ENCODE measurements around the gene PTCRA. TPM values are rescaled to one million over a fixed set of nuclear protein-coding genes. Genes with fewer than 3 reads are reported as not detected.

The PTCRA gene
- total and polyA plus RNA-seq, 2 donors (not counting 3 experiments of a cell fraction or from before 2014, with no cell fraction given), result not detected

DNA sequence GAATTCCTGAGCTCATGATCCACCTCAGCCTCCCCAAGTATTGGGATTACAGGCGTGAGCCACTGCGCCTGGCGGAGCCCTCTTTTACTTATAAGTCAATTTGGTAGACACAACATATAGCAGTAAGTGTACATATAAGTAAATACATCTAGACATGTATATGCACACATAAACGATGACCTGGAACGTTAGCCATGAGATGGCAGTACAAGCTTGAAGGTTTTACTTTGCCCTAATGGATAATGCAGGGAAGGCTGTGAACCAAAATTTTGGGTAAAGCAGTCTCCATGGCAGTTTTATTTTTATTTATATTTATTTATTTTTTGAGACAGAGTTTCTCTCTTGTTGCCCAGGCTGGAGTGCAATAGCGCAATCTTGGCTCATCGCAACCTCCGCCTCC lies 42.3 kb downstream of the PTCRA start:
- Histone ChIP-seq H3K4me1 (ENCODE audit: control insufficient read depth, extremely low read depth, insufficient read depth, low read length) (peaks cover 10% of the 10 kb centered on the region), H3K27ac (ENCODE audit: insufficient read depth, low read depth, low read length) (no peak overlapping the region), H3K4me3 (replicated peaks in 1 of 3; ENCODE audit: insufficient read depth in 1 of 3, low read depth in 1 of 3, low read length in 3 of 3) (no peak overlapping the region), H3K27me3 (ENCODE audit: control insufficient read depth in 2 of 2, insufficient read depth in 2 of 2, low read length in 2 of 2) (no peaks in the 10 kb centered on the region), H4K20me1 (replicated peaks; ENCODE audit: control insufficient read depth, extremely low read depth, insufficient read depth, low read length) (no peaks in the 10 kb centered on the region), H3K79me2 (ENCODE audit: control insufficient read depth, insufficient read depth, low read length) (no peaks in the 10 kb centered on the region), H3K9ac (replicated peaks; ENCODE audit: extremely low read depth, insufficient read depth, low read length) (no peak overlapping the region), H3K36me3 (ENCODE audit: control insufficient read depth in 2 of 2, extremely low read depth in 1 of 2, insufficient read depth in 2 of 2, low read length in 2 of 2) (peaks cover 0 to 6% of the 10 kb centered on the region in 2 experiments), H3K9me3 (replicated peaks; ENCODE audit: control insufficient read depth, insufficient read depth, low read length) (no peaks in the 10 kb centered on the region), H2AFZ (ENCODE audit: low read depth, low read length) (no peak overlapping the region), H3K4me2 (ENCODE audit: insufficient read depth, low read length) (no peak overlapping the region), H3K9me1 (replicated peaks; ENCODE audit: control insufficient read depth, extremely low read depth, insufficient read depth, low read length) (no peaks in the 10 kb centered on the region)
- no peak for DNase-seq (ENCODE audit: low read depth, low spot score)
- CTCF ChIA-PET, result no interaction called here
- no TSS peak for BruUV-seq (replicated peaks)
- intact Hi-C loops (cut with micrococcal nuclease) (no loop called here), dilution Hi-C loops (cut with MboI; ENCODE audit: extremely low pct_ligation_motif_present, low sequenced_read_pairs) (no loop called here)
- POLR2A ChIA-PET, result no interaction called here
- FAIRE-seq, result no peak
- no peak for TF ChIP-seq GATA2 (IDR thresholded peaks at IDR 0.05; ENCODE audit: insufficient read depth, insufficient read length, low read depth, low read length)
- TF ChIP-seq POLR2AphosphoS5 (IDR thresholded peaks at IDR 0.05; ENCODE audit: insufficient read depth, low read depth, low read length), result no peak
- TF ChIP-seq FOS (IDR thresholded peaks at IDR 0.05; ENCODE audit: borderline replicate concordance, insufficient read depth, low read length), result no peak
- no peak for TF ChIP-seq EZH2 (IDR thresholded peaks at IDR 0.05; ENCODE audit: borderline replicate concordance, low read depth, low read length, severe bottlenecking)
- no peak for TF ChIP-seq MYC (IDR thresholded peaks at IDR 0.05; ENCODE audit: low read depth, low read length)
- no peak for TF ChIP-seq MAX (IDR thresholded peaks at IDR 0.05; ENCODE audit: insufficient read depth, insufficient read length)
- no peak for TF ChIP-seq POLR2A (IDR thresholded peaks at IDR 0.05; ENCODE audit: low read depth, low read length)
- TF ChIP-seq JUN (IDR thresholded peaks at IDR 0.05; ENCODE audit: borderline replicate concordance, insufficient read depth, insufficient read length, low read depth), result no peak
- TF ChIP-seq, protein P1, sequence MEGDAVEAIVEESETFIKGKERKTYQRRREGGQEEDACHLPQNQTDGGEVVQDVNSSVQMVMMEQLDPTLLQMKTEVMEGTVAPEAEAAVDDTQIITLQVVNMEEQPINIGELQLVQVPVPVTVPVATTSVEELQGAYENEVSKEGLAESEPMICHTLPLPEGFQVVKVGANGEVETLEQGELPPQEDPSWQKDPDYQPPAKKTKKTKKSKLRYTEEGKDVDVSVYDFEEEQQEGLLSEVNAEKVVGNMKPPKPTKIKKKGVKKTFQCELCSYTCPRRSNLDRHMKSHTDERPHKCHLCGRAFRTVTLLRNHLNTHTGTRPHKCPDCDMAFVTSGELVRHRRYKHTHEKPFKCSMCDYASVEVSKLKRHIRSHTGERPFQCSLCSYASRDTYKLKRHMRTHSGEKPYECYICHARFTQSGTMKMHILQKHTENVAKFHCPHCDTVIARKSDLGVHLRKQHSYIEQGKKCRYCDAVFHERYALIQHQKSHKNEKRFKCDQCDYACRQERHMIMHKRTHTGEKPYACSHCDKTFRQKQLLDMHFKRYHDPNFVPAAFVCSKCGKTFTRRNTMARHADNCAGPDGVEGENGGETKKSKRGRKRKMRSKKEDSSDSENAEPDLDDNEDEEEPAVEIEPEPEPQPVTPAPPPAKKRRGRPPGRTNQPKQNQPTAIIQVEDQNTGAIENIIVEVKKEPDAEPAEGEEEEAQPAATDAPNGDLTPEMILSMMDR (IDR thresholded peaks at IDR 0.05; ENCODE audit: extremely low read depth in 1 of 2, insufficient read depth in 1 of 2, low read depth in 1 of 2, low read length in 2 of 2), result no peak

Measured in endothelial cell of umbilical vein (primary cell).